NCI-H82 (cell line): ENCODE data around the gene OR52N4.
"Not testable (repeated sequence)": the region's sequence is repeated elsewhere in the genome, so short reads cannot be mapped to it uniquely, and the experiment has no call there.

ENCODE experiments used
- DNase-seq: peaks from one replicate; lab custom pipeline; 2025; lab: John Stamatoyannopoulos, UW

Gene OR52N4

DNA sequence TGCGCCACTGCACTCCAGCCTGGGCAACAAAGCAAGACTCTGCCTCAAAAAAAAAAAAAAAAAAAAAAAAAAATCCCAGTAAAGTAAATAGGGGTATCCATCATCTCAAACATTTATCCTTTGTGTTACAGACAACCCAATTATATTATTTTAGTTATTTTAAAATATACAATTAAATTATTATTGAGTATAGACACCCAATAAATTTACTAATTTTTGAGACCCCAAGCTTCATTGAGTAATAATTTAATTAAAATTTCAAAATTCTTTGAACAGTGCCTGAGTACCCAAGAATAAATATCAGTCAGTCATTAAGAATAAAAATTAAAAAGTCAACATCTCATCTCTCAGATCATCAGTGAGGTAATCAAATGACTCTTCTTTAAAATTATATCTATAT, at the start of gene OR52N4:
Gene OR52N4, plus strand, starts transcription at position 301 of the 400 bp plus-strand sequence. CDS start 498 bp downstream, outside the sequence.
- no peak for DNase-seq

- no peak for DNase-seq
Observed at GRCh38 chr11:5705688-5706087, 48.4 kb upstream of the OR52N4 start.

DNA sequence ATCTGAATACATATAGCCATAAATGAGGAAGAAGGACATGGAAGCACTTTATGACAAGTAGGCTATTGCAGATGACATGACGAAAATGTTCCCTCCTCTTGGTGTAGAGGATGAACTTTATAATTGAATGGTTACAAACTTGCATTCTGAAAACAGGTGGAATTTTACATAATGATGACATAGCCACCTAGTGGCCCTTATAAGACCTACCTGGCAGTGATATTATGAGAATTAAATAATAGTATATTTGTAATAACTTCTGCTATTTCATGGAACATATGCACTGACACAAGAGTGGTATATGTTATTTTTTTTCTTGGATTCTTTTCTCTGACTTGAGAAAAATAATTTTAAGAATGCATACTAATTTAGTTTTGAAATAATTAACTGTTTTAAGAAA, 41.5 kb upstream of the OR52N4 start:
- no peak for DNase-seq

DNA sequence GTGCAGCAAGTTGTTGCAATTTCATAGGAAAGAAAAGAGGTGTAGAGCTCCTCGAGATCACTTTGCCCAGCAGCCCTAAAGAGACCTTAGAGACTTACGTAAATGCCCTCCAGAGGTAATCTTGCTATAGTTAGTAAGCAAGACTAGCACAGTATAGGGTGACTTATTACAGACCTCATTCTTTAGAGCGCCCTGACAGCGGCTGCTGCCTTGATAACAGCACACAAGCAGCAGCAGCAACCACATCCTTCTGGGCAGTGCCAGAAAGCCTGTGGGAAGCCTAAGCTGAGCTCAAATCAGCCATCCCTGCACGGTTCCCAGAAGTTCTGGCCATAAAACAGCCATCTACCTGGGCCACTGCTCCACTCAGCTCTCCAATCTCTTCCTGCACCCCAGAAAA, 40.3 kb upstream of the OR52N4 start:
- DNase-seq = no peak

GRCh38 chr11:5716518-5716917, 37.5 kb upstream of the OR52N4 start:
- DNase-seq = not testable (repeated sequence)

GRCh38 chr11:5719703-5720495, 34.1 kb upstream of the OR52N4 start:
- DNase-seq = no peak

- DNase-seq = no peak
Observed at GRCh38 chr11:5722622-5723021, 31.4 kb upstream of the OR52N4 start.

- DNase-seq = no peak
Observed at GRCh38 chr11:5726351-5726750, 27.7 kb upstream of the OR52N4 start.

DNA sequence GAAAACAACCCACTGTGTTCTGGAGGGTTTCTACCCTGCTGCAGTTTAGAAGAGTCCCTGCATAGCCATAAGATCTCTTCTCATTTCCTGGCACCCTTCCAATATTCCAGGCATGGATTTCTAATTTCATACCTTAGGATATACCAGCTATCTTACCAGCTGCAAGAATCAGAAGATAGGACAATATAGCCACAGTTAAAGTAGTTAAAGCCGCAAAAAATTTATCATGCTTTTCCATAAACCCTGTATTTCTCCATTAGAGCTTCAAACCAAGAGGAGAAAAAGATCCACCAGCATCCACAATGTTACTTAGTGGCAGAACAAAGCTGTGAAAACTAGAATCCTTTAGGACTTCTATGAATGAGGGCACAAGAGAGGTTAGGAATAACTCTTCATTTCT, 26.4 kb upstream of the OR52N4 start:
- no peak for DNase-seq

DNA sequence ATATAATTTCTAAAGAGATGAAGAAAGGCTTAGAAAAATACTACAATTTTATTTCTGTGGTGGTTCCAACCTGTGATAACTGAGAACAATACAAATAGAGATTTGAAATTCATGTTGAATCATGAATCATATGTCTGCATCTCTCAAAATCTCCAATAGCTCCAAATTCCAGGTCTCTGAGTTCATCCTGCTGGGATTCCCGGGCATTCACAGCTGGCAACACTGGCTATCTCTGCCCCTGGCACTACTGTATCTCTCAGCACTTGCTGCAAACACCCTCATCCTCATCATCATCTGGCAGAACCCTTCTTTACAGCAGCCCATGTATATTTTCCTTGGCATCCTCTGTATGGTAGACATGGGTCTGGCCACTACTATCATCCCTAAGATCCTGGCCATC, 17.6 kb upstream of the OR52N4 start, which contains the start of gene OR56B1:
Gene OR56B1, plus strand, starts transcription at position 53 of the 400 bp plus-strand sequence. Its CDS starts 69 bp downstream, at position 122.
- DNase-seq = no peak

DNA sequence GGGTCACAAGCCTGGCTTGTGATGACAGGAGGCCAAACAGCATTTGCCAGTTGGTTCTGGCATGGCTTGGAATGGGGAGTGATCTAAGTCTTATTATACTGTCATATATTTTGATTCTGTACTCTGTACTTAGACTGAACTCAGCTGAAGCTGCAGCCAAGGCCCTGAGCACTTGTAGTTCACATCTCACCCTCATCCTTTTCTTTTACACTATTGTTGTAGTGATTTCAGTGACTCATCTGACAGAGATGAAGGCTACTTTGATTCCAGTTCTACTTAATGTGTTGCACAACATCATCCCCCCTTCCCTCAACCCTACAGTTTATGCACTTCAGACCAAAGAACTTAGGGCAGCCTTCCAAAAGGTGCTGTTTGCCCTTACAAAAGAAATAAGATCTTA, 17.0 kb upstream of the OR52N4 start:
- no peak for DNase-seq

GRCh38 chr11:5737670-5738392, 16.2 kb upstream of the OR52N4 start:
- no peak for DNase-seq

- DNase-seq = no peak
Observed at GRCh38 chr11:5738431-5738830, 15.6 kb upstream of the OR52N4 start.

GRCh38 chr11:5746614-5747013, 7.4 kb upstream of the OR52N4 start:
- DNase-seq = no peak

DNA sequence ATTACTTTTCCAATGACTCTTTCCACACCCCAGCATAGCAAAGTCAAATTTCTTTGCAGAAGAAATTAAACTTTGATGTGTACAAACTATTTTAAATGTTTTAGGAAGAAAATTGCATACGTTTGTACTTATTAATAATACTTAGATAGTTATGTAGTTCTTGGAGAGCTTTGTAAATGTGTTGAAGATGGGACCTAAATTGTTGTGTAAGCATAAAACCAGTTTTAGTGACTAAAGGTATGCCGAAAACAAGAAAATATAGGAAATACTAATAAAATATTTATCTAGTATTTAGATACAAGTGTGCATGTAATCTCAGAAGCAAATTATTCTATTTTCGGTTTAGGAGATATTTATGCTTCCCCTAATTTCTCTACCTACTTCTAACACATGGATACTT, 4.2 kb upstream of the OR52N4 start:
- DNase-seq = no peak

- DNase-seq = no peak
Observed at GRCh38 chr11:5767056-5767455, 13.0 kb downstream of the OR52N4 start.

- DNase-seq = no peak
Observed at GRCh38 chr11:5783255-5783654, 29.2 kb downstream of the OR52N4 start, which contains the start of gene OR52N5. Gene OR52N5 (minus strand): TSS chr11:5783355. CDS start chr11:5778634, 4,721 bp downstream.

GRCh38 chr11:5791165-5791564, 37.1 kb downstream of the OR52N4 start, which contains the start of gene OR52N1:
Gene OR52N1 (minus strand): TSS chr11:5791265. CDS start chr11:5788816, 2,449 bp downstream.
- no peak for DNase-seq

- DNase-seq = no peak
Observed at GRCh38 chr11:5796541-5796940, 42.5 kb downstream of the OR52N4 start.

- no peak for DNase-seq
Observed at GRCh38 chr11:5803982-5804381, 49.9 kb downstream of the OR52N4 start.
